Measurements from ENCODE around the gene KCNG4. TPM values are rescaled to one million over a fixed set of nuclear protein-coding genes. Genes with fewer than 3 reads are reported as not detected.

The KCNG4 gene
- total and polyA plus RNA-seq, 8 donors: 0.03 to 0.06 (median 0.04) TPM; not detected in 3

DNA sequence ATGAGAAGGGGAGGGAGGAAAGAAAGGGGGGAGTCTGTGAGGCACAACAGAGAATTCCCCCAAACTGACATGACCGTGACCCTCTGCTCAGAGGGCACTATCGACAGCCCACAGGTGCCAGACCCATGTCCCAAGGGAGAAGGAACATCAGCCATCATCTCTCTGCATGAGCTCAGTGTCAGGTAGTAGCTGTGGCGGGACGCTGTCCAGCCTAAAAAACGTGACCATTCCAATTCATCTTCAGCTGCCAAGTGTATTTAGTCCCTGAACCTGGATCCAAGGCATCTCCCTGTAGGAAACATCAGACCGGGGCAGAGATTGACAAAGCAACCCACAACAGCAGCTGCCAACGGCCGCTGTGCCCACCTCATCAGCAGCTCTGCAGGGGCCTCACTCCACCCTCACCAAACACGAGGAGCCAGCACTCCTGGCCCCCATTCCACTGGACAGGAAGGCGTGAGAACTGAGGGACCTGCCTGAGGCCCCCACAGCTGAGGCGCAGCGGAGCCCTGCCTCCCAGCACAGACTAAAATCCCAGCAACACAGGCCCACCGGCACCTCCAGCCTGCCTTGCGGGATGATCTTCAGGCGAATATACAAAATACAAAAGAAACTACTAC, 61.6 kb downstream of the KCNG4 start:
- intact Hi-C loops (cut with DNase I): no loop called here
- no peaks in the 10 kb centered on the region for H3K9me3 ChIP-seq
- TF ChIP-seq, protein P1, sequence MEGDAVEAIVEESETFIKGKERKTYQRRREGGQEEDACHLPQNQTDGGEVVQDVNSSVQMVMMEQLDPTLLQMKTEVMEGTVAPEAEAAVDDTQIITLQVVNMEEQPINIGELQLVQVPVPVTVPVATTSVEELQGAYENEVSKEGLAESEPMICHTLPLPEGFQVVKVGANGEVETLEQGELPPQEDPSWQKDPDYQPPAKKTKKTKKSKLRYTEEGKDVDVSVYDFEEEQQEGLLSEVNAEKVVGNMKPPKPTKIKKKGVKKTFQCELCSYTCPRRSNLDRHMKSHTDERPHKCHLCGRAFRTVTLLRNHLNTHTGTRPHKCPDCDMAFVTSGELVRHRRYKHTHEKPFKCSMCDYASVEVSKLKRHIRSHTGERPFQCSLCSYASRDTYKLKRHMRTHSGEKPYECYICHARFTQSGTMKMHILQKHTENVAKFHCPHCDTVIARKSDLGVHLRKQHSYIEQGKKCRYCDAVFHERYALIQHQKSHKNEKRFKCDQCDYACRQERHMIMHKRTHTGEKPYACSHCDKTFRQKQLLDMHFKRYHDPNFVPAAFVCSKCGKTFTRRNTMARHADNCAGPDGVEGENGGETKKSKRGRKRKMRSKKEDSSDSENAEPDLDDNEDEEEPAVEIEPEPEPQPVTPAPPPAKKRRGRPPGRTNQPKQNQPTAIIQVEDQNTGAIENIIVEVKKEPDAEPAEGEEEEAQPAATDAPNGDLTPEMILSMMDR (IDR thresholded peaks at IDR 0.05): no peak
- H3K4me1 ChIP-seq: peaks cover 17 to 36% of the 10 kb centered on the region in 2 donors
- H3K27ac ChIP-seq: peak overlapping the region in 1 of 2 donors; percentile 81
- no peak overlapping the region for H3K4me3 ChIP-seq
- H3K27me3 ChIP-seq: no peaks in the 10 kb centered on the region
- H3K36me3 ChIP-seq: peaks cover 0 to 58% of the 10 kb centered on the region in 2 donors
- DNase-seq: no peak
- no peak for ATAC-seq

DNA sequence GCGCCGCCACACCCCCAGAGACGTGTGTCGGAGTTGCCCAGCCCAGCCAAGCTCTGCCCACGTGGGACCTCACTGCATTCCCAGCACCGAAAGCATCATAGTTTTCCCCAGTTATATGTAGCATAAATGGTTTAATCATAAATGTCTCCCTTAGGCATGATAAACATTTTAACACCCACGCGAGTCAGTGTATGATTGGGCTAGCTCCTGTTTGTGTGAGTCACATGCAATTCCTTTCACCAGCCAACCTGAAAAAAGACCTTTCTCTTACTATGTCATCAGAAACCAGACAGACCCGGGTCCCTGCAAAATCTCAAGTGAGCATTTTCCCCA, 62.1 kb downstream of the KCNG4 start:
- intact Hi-C loops (cut with DNase I): no loop called here
- no peaks in the 10 kb centered on the region for H3K9me3 ChIP-seq
- TF ChIP-seq, protein P1 (IDR thresholded peaks at IDR 0.05): no peak
- DNase-seq: no peak
- peaks cover 0 to 53% of the 10 kb centered on the region in 2 donors for H3K36me3 ChIP-seq
- H3K4me1 ChIP-seq: peaks cover 17 to 36% of the 10 kb centered on the region in 2 donors
- H3K4me3 ChIP-seq: no peak overlapping the region
- peak overlapping the region; percentile 73 to 81 for H3K27ac ChIP-seq
- no peaks in the 10 kb centered on the region for H3K27me3 ChIP-seq
- no peak for ATAC-seq

- intact Hi-C loops (cut with DNase I): no loop called here
- Histone ChIP-seq H3K9me3 (no peaks in the 10 kb centered on the region), H3K4me3 (no peak overlapping the region), H3K27me3 (no peaks in the 10 kb centered on the region), H3K36me3 (peaks cover 0 to 40% of the 10 kb centered on the region in 2 donors), H3K27ac (peak overlapping the region; percentile 73 to 81), H3K4me1 (peaks cover 17 to 36% of the 10 kb centered on the region in 2 donors)
- TF ChIP-seq, protein P1 (IDR thresholded peaks at IDR 0.05): no peak
- ATAC-seq (peak; percentile 4), DNase-seq (no peak)
Observed at GRCh38 chr16:84176192-84177053, 63.4 kb downstream of the KCNG4 start.

- DNase-seq: peak in 2 of 4 donors; percentile 36 to 56
- H3K9me3 ChIP-seq: no peaks in the 10 kb centered on the region
- H3K27me3 ChIP-seq: no peaks in the 10 kb centered on the region
- peaks cover 0 to 31% of the 10 kb centered on the region in 2 donors for H3K36me3 ChIP-seq
- TF ChIP-seq, protein P1 (IDR thresholded peaks at IDR 0.05): peak; percentile 71 to 81
- peak; percentile 82 for ATAC-seq
- intact Hi-C loops (cut with DNase I): no loop called here
- H3K4me3 ChIP-seq: no peak overlapping the region
- H3K27ac ChIP-seq: peak overlapping the region in 1 of 2 donors; percentile 73
- H3K4me1 ChIP-seq: peaks cover 17 to 36% of the 10 kb centered on the region in 2 donors
Observed at GRCh38 chr16:84175350-84176081, 64.3 kb downstream of the KCNG4 start.
